Activated CD8-positive, alpha-beta memory T cell treated with anti-CD3 and anti-CD28 coated beads, Interleukin-2, amount 50 U/mL, for 24 hours (primary cell): ENCODE data around the gene ELMO2.

ENCODE experiments used
- DNase-seq: peaks from one replicate; pipeline ENCODE4 v3.0.0-alpha.2; 2020; ENCODE audit errors: extremely low read depth

The ELMO2 gene

DNA sequence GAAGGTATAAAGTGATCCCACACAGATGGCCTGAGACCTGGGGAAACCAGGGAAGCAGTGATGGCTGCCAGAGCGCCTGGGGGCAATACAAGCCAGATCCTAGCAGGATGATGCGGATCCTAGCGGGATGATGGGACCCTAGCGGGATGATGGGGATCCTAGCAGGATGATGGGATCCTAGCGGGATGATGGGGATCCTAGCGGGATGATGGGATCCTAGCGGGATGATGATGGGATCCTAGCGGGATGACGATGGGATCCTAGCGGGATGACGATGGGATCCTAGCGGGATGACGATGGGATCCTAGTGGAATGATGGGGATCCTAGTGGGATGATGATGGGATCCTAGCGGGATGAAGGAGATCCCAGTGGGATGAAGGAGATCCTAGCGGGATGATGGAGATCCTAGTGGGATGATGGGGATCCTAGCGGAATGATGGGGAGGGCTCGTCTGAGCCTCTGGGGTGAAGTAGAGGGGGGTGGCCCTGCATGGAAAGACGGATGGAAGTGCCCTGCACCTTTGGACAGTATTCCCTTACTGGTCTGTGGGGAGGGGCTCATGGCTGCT is 54.0 kb downstream of the ELMO2 start:
- no peak for DNase-seq

DNA sequence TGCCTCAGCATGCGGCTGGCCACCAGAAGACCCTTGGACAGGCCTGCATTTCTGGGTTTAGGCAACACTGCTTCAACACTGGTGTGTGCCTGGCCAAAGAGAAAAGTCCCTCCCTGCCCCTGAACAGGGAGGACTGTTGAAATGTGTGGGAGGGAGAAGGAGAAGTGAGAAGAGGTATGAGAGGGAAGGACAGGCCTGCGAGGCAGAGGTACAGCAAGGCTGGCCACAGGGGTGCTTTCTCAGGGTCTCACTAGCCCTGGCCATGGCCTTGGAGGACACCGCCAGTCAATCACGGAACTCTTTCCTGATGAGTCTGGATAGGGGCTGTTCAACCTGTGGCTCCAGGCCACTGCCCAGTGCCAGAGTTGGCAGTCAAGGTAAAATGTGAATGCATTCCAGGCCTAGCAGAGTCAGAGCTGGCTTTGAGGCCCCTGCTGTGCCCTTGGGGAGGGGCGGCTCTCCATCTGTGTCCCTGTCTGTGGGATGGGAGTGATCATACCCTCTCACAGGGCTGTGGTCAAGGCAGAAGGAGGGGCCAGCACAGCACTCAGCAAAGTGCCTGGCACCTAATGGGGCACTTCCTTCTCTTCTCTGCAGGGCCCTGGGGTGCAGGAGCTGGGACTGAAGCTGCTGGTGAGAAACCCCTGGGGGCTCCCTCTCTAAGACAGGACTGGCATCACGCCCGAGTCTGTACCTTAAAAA is 54.9 kb downstream of the ELMO2 start:
- no peak for DNase-seq

DNA sequence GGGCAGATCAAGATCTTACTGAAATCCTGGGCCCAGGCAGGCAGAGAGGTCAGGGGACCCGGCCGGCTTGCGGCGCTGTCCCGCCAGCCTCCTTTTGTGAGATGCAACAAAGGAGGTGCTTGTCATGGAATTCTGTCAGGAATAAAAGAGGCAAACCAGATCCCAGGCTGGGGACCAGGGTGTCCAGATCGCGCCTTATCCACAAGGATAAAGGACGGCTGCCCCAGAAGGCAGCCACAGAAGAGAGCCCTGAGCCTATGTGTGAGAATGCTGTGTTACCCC is 55.5 kb downstream of the ELMO2 start:
- DNase-seq, result no peak

DNA sequence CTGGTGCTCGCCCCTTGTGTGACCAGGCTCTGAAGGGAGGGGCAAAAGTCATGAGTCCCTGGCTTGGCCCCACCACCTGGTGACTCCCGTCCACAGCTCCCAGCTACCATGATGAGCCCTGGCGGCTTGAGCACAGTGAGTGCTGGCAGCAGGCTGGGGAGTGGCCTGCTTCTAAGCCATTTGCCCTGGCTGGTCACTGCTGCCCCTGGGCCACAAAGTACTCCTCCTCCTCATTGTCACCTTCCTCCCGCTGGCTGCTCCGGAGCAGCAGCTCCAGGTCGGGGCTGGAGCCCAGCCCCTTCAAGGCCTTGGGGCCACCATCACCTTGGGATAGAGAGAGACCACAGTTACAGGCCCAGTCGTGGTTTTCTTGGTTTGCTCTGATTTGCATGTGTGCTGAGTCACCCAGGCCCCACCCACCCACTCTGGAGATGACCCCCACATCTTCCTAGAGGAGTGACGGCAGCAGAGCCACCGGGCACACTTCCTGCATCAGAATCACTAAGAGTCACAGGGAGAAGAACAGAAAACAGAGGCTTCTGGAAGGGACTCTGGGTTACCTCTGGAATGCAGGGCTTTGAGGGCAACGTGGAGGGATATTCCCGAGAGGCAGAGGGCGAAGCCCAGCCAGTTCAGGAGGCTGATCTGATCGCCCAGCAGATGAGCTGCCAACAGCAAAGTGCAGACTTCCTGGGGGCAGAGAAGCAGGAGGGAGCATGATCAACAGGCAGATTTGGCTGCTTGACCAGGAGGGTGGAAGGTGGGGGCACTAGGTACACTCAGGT is 56.0 kb downstream of the ELMO2 start:
- DNase-seq, result no peak

DNA sequence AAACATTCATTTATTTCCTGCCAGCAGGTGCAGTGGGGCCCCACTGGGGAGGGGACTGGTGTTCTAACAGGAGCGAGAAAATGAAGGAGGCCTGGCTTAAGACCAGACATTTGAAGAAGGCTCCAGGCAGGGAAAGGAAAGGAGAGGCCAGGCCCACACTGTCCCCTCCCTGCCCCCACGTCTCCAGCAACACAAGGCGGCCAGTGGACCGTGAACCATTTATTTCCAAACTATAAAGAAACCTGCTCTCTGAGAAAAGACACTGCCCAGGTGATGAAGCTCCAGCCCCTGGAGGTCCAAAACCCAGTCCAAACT is 56.7 kb downstream of the ELMO2 start:
- DNase-seq, result no peak

DNA sequence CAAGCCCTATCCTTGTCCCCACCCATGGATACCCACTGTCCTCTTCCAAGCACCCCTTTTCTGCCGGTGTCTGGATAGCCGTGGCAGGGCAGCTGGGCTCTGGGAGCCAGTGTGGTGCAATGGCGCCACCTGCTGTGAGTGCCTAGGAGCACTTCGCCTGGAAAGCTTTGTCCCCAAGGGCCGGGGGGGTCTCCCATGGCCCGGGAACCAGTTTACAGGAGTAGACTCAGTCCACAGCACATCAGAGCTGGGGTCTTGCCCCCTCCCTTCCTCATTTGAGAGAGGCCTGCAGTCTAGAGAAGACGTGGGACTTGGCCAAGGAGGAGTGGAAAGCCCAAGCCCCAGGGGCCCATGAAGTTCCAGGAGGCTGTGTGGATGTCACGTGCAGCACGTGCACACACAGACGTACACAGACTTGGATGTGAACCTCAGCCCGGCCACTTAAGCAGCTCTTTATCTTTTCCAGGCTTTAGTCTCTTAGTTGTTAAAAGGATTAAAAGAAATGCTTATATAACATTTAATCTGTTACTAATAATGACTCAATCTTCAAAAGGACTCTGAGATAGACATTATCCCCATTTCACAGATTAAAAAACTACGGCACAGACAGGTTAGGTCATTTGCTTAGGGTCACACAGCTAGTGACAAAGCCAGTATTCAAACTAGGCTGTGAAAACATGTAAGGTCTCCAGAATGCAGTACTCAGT is 57.2 kb downstream of the ELMO2 start:
- no peak for DNase-seq

DNA sequence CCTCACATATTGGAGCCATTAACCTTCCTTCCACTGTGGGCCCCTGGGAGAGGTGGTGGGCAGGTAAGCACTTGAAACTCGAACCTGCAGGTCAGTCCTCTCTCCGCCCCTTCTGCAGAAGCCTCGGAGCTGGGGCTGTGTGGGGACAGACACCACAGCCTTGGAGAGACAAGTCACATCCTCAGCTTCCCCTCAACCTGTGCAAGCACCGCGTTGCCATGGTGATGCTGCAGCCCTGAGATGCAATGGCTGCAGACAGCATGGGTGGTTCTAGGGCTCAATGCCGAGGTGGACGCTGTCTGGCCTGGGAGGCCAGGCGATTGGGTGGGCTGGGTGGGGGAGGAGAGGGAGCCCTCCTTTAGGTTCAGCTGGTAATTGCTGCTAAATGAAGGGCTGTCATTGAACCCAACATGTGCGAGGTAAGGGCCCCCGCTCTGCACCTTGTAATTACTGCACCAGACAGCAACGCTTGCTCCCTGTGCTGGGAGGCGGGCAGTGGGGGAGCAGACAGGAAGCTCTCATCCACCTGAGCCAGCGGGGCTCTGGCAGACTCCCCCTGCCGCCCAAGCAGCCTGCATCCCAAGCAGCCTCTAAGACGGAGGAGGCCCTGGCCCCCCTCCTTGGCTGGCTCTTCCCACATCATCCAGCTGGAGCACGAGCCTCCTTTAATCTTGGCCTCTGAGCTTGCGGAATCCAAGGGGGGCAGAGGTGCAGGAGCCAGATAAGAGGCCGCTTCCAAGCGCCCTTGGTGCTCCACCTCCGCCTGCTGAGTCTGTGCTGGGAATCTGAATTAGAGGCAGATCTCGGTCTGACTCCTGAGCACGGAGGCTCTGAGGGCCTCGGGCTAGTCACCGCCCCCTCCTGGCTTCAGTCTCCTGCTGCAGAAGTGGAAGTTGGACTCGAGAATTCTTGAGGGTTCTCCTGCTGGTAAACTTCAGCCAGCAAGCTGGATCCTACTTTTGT is 58.3 kb downstream of the ELMO2 start:
- no peak for DNase-seq

DNA sequence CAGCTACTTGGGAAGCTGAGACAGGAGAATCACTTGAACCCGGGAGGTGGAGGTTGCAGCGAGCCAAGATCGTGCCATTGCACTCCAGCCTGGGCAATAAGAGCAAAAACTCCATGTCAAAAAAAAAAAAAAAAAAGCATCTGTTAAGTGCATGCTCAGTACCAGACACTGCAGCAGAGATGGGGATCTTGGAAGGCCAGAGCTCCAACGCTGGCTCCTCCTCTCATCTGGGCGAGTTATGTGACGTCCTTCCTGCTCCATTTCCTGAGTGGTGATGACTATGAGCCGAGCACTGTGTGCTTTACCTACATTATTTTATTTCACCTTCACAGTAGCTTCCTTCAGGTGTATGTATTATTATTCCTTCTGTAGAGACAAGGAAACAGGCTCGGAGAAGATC is 59.6 kb downstream of the ELMO2 start:
- no peak for DNase-seq

DNA sequence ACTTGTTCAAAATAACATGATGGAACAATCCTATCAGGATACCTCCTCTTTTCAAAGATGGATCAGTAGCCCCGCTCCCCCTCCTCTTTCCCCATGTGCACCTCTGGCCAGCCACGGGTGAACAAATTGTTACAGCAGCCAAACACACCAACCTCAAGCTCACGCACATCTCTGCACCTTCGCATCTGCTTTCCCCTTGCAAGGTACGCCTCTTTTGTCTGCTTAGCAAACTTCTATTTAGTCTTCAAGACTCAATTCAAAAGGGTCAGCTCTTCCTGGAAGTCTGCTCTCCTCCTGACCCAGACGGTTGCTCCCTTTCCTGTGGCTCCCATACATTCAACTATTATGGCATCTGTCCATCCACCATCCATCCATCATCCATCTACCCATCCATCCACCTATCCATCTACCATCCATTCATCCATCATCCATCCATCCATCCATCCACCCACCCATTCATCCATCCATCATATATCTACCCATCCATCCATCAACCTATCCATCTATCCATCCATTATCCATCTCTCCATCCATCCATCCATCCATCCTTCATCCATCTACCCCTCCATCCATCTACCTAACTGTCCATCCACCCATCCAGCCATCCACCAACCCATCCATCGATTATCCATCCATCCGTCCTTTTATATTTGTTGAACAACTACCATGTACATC is 61.8 kb downstream of the ELMO2 start:
- DNase-seq, result no peak

DNA sequence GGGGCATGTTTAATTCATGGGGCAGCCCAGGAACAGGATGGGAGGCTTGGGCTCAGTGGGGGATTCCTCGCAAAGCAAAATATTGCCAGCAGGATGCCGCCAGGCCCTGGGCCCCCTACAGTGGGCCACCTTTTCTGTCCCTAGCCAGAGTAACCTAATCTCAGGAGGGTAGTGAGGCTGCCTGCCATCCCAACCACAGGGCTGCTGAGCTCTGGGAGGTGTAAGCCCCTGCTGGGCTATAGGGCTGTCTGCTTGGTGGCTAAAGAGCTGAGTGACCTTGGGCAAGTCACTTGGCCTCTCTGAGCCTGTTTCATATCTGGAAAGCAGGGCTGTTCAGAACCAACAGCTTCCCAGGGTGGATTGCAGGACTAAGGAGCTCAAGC is 62.4 kb downstream of the ELMO2 start:
- no peak for DNase-seq

DNA sequence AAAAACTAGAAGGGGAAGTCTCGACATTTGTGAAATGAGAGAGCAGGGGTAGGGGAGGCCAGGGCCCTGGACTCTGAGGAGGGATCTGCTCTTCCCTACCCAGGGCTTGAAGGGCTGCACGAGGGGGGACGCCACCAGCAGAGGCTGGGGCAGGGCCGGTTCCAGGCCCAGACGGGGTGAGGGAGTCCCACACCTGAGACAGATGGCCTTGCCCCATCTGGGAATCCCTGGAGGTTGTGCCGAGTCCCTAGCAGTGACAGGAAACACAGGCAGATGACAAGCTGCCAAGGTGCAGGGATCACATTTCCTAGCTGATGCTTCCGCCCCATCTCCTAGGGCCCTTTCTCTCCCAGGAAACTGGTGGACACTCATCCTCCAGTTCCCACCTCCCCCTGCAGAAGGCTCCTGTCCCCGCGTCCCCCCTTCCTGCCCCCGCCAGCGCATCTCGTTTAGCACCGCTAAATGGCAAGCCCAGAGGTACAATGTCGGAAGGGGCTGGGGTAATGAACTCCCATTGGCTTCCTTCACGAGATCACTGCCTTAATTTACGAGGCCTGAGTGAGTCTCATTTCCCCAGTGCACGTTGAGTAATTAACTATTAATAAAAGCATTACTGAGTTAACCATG is 63.0 kb downstream of the ELMO2 start:
- no peak for DNase-seq

DNA sequence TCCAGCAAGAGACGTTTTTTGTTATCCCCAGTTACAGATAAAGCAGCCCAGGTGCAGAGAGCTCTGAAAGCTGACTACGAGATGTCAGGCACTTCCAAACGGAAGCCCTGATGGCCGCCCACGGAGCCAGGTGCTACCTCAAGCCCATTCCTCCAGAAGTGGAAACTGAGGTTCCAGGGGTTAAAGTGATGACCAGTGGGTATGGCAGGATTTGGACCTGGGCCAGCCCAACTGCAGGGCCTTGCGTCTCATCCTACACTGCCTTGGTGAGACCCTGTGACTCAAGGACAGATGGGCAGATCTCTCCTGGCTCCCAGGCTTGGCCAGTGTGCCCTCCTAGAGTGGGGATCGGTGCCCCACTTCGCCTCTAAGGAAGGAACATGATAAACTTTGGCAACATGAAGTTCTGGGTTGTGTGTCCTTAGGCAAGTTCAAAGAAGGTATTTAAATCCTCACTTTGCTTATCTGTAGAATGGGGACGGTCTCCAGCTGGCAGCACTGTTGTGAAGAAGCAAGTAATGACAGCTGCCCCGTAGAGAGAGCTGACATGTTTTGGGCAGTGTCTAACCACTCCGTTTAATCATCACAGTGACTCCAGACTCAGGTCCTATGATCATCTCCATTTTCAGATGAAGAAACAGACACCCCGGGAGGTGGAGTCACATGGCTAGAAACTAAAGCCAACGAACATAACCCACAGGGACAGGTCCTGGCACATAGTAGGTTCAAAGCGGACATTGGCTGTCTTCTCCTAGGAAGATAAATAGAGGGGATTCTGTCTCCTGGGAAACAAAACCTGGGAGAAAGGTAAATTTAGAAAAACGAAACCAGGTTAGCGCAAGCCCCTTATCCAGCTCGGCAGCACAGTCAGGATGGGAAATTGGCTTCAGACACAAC is 63.7 kb downstream of the ELMO2 start:
- no peak for DNase-seq

DNA sequence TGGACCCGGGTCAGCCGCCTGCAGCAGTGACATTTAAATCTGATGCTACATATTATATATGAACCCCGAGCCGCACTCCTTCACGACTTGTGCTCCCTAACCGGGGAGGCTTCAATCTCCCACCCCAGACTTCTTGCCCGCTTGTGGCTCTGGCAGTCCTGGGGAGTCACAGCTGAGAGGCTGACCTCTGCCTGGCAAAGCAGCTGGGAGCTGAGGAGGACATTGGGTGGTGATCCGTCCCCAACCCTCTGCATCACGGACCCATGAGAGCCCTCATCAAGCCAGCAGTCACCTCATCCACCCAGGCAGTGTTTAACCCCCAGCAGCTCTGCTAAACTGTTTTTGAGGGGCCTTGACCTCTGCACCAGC is 64.4 kb downstream of the ELMO2 start:
- no peak for DNase-seq

DNA sequence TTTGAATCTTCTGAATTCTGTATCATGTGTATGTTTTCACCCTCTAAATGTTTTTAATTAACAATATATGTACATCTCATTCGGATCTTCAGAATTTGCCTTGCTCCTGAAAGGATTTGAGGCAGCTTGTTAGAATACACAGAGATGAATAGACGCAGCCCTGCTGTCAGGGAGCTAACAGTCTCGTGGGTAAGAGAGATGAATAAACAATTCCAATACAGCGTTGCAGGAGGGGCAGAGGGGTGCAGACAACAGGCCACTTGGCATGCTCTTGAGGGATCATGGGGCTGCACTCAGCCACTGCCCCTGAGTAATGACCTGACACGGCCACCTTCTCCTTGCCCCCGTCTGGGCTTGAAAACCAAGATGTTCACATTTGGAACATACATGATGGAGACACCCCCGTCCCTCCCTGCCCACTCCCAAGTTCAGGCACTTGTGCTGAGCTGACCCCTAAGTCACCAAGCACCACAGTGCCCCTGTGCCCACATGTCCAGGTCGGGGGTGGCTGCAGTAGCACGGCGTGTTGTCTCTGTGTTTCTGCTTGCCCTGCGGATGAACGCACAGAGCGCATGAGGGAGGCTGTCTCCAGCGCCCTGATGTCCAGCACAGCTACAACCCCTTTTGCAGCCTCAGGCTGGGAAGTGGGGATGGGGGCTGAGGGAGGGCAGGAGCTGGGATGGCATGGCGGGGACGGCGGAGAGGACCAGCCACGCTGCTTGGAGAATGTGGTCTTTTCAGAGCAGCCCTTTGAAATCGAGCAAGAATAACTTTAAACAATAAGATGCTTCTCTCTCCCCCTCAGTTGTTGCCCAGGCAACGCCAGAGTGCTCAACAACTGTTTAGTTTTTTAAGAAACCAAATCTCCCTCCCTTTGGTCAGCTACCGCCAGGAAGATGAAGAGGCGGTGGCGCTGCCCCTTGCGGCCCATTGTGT is 65.1 kb downstream of the ELMO2 start:
- no peak for DNase-seq

DNA sequence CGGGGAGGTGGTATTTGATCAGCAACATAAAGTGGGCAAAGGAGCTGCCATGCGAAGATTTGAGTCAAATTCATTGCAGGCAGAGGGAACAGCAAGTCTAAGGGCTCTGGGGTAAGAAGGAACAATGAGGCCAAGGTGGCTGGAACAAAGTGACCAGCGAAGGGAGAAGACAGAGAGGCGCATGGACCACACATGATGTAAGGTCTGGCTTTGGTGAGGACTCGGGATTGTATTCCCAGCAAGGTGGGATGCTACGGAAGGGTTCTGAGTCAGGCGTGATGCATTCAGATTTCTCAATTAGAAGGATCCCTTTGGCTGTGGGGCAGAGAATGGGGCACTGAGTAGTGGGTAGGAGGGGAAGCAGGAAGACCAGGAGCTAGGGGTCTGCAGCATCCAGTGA is 67.4 kb downstream of the ELMO2 start:
- no peak for DNase-seq

DNA sequence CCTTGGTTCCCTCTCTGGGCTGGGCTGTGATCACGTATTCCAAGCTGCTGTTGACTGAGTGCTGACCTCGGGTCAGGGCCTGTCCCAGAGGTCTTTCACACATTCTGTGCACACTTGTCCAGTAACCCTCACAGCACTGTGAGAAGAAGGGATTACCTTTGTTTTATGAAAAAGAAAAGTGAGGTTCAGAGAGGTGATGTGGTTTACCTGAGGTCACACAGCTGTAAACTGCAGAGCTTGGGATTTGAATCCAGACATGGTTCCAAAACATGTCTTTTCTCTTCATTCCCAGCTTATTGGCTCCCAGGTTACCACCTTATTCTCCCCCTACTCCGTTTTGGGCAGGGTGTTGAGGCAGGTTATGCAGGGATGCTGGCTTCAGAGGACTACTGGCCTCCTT is 69.7 kb downstream of the ELMO2 start:
- DNase-seq, result no peak

DNA sequence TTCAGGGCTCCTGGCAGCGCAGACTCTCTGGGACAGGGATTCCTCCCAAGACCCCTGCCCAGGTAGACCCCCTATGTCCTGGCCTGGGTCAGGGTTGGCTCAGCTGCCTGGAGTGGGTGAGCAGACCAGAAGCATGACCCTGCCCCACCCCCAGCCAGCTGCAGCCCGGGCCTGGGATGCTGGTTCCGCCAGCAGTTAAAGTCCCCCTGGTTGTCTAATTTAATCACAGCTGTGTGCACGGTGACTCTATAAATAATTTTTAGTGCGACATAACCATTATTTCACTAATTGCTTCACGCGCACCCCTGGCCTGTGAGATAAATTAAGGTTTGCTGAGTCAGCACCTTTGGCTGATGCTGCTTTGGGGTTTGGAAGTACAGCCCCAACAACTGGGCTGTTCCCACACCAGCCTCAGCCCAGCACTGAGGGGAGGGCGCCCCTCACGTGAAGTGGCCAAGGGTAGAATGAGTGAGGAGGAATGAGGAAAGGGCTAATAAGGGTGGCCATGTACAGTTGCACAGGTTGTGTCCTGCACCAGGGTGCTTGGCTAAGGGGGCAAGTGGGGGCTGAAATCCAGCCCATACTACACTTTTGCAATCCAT is 72.0 kb downstream of the ELMO2 start:
- DNase-seq, result no peak
